ENCODE measurements around the gene BANP. TPM values are rescaled to one million over a fixed set of nuclear protein-coding genes. Genes with fewer than 3 reads are reported as not detected.
"Not testable (repeated sequence)": the region's sequence is repeated elsewhere in the genome, so short reads cannot be mapped to it uniquely, and the experiment has no call there.

The BANP gene
- total RNA-seq, 1 donor from 2014 or later = 25.5 TPM

DNA sequence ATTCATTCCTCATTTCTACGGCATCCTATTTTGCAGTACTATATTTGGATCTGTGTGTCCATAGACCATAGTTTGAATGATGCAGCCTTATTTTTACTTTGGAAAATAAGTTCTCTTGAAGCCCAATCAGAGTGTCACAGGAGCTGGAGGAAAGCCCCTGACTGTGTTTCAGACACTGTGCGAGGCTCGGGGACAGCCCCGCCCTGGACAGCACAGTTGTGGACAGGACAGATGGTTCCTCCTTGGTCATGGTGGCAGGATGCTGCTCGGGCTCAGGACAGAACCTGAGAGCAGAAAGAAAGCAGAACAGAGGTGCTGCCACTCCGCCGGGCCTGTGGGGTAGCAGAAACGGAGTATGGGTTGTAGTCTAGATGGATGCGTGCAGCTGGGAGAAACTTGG, 22.9 kb downstream of the BANP start:
- Mint-ChIP-seq H3K4me3 (ENCODE audit: unreplicated experiment) (peak overlapping the region; percentile 65), H3K36me3 (ENCODE audit: unreplicated experiment) (peaks cover 24% of the 10 kb centered on the region), H3K27ac (ENCODE audit: unreplicated experiment) (peak overlapping the region; percentile 83), H3K27me3 (ENCODE audit: unreplicated experiment) (peaks cover 4% of the 10 kb centered on the region), H3K9me3 (ENCODE audit: unreplicated experiment) (peaks cover 14% of the 10 kb centered on the region), H3K4me1 (ENCODE audit: low read depth, unreplicated experiment) (peaks cover 19% of the 10 kb centered on the region)
- no peak for DNase-seq
- TF ChIP-seq, protein P1, sequence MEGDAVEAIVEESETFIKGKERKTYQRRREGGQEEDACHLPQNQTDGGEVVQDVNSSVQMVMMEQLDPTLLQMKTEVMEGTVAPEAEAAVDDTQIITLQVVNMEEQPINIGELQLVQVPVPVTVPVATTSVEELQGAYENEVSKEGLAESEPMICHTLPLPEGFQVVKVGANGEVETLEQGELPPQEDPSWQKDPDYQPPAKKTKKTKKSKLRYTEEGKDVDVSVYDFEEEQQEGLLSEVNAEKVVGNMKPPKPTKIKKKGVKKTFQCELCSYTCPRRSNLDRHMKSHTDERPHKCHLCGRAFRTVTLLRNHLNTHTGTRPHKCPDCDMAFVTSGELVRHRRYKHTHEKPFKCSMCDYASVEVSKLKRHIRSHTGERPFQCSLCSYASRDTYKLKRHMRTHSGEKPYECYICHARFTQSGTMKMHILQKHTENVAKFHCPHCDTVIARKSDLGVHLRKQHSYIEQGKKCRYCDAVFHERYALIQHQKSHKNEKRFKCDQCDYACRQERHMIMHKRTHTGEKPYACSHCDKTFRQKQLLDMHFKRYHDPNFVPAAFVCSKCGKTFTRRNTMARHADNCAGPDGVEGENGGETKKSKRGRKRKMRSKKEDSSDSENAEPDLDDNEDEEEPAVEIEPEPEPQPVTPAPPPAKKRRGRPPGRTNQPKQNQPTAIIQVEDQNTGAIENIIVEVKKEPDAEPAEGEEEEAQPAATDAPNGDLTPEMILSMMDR (IDR thresholded peaks at IDR 0.05; ENCODE audit: partially characterized antibody, unreplicated experiment) = no peak

DNA sequence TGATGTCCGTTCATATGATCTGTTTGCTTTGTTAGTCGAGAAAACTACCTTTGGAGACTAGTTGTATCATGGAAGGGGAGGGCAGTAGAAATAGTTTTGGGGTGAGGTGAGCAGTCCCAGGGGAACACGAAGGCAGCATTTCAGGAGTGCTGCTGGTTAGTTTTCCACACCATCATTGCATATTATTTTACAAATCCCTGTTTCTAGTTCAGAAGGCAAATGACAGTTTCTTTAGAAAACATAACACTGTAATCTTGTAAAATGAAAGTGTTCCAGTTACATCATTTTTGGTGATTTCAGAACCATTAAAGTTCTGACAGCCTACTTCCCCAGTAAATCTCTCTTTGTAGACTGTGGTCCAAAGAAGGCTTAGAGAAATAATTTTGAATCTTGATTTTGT, 25.4 kb downstream of the BANP start:
- no peak overlapping the region for H3K27ac Mint-ChIP-seq (ENCODE audit: unreplicated experiment)
- H3K9me3 Mint-ChIP-seq (ENCODE audit: unreplicated experiment) = peaks cover 15% of the 10 kb centered on the region
- peaks cover 16% of the 10 kb centered on the region for H3K36me3 Mint-ChIP-seq (ENCODE audit: unreplicated experiment)
- H3K27me3 Mint-ChIP-seq (ENCODE audit: unreplicated experiment) = peaks cover 8% of the 10 kb centered on the region
- no peak for DNase-seq
- no peak overlapping the region for H3K4me3 Mint-ChIP-seq (ENCODE audit: unreplicated experiment)
- TF ChIP-seq, protein P1 (IDR thresholded peaks at IDR 0.05; ENCODE audit: partially characterized antibody, unreplicated experiment) = no peak
- H3K4me1 Mint-ChIP-seq (ENCODE audit: low read depth, unreplicated experiment) = peaks cover 35% of the 10 kb centered on the region

DNA sequence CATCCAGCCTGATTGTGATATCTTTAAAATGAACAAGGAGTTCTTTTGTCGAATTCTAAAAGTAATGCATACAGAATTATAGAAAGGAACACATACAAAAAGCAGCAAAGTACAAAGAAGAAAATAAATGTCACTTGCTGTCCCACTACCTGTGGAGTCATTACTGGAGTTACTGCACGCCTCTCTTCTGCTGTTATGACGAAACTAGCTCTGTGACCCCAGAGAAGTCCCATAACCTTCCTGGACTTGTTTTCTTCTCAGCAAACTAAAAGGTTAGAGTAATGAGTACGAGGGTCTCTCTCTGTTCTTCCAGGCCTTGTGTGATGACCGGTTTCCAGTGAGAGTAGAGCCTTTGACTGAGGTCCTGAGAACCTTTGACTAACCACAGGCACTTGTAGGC, 26.9 kb downstream of the BANP start:
- no peak overlapping the region for H3K4me3 Mint-ChIP-seq (ENCODE audit: unreplicated experiment)
- DNase-seq = no peak
- TF ChIP-seq, protein P1 (IDR thresholded peaks at IDR 0.05; ENCODE audit: partially characterized antibody, unreplicated experiment) = no peak
- H3K36me3 Mint-ChIP-seq (ENCODE audit: unreplicated experiment) = peaks cover 1% of the 10 kb centered on the region
- no peak overlapping the region for H3K27ac Mint-ChIP-seq (ENCODE audit: unreplicated experiment)
- H3K4me1 Mint-ChIP-seq (ENCODE audit: low read depth, unreplicated experiment) = peaks cover 43% of the 10 kb centered on the region
- H3K9me3 Mint-ChIP-seq (ENCODE audit: unreplicated experiment) = peaks cover 5% of the 10 kb centered on the region
- peaks cover 6% of the 10 kb centered on the region for H3K27me3 Mint-ChIP-seq (ENCODE audit: unreplicated experiment)

DNA sequence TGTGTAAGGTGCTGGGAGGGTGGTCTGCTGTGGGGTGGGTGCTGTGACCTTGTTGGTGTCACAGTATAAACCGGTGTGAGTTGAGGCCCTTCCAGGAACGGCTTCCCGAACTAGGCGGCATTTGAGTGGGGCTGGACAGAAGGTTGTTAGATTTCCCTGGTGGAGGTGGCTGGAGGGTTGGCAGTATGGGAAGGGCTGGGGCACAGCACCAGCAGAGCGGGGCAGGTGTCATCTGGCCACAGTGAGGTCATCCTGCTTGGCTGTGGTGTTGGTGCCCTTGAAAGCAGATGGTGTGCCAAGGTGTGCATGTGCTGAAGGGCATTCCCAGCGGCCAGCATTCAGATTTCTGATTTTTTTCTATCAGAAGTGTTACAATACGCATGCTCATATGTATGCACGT, 28.1 kb downstream of the BANP start:
- H3K9me3 Mint-ChIP-seq (ENCODE audit: unreplicated experiment) = peaks cover 5% of the 10 kb centered on the region
- no peak overlapping the region for H3K4me3 Mint-ChIP-seq (ENCODE audit: unreplicated experiment)
- H3K27ac Mint-ChIP-seq (ENCODE audit: unreplicated experiment) = peak overlapping the region; percentile 62
- peaks cover 41% of the 10 kb centered on the region for H3K4me1 Mint-ChIP-seq (ENCODE audit: low read depth, unreplicated experiment)
- DNase-seq = no peak
- no peaks in the 10 kb centered on the region for H3K36me3 Mint-ChIP-seq (ENCODE audit: unreplicated experiment)
- peaks cover 6% of the 10 kb centered on the region for H3K27me3 Mint-ChIP-seq (ENCODE audit: unreplicated experiment)
- TF ChIP-seq, protein P1 (IDR thresholded peaks at IDR 0.05; ENCODE audit: partially characterized antibody, unreplicated experiment) = no peak

DNA sequence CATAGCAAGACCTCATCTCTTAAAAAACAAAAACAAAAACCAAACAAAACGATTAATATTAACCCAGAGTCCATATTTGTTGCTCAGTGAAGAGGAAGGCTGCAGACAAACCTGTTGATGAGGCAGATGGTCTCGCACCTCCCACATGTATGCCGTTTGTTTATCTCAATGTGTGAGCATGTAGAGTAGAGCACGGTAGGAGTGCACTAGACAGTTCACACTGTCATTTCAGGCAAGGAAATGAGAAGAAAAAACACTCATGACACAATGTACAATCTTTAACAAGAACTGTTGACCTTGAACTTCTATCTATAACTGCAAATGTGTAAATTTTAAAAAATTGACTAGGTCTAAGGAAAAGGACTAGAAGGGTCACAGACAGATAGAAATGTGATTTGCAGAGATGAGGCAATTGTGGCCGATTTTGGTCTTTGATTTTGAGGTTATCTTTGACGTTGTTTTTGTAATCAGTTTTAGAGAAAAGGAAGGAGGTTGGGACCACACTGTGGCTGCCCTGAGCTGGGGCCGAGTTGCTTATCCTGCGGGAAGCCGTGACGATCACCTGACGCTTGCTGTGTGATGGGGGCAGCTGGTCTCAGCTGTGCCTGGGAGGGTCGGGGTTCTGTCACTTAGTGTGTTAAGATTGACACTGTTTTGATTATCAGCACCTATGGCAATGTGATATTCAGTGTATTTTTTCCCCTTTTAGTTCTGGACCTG, 28.8 kb downstream of the BANP start:
- H3K36me3 Mint-ChIP-seq (ENCODE audit: unreplicated experiment); H3K27me3 Mint-ChIP-seq (ENCODE audit: unreplicated experiment); DNase-seq; H3K9me3 Mint-ChIP-seq (ENCODE audit: unreplicated experiment): not testable (repeated sequence)
- Mint-ChIP-seq H3K4me3 (ENCODE audit: unreplicated experiment) (peak overlapping the region; percentile 70), H3K27ac (ENCODE audit: unreplicated experiment) (peak overlapping the region; percentile 84), H3K4me1 (ENCODE audit: low read depth, unreplicated experiment) (peaks cover 42% of the 10 kb centered on the region)

DNA sequence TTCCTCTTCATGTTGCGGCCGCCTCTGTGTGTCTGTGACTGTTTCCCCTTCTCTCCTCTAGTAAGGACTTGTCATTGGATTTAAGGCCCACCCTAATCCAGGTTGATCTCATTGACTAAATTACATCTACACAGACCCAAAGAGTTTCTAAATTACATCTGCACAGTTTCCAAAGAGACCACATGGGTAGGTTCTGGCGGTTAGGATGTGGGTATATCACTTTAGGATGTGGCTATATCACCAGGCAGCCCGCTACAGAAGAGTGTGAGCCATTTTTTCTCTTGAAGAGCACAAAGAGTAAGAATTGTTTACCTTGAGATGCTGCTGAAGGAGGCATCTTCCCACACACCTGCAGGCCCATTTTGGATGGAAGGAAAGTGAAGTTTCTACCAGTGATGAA, 30.1 kb downstream of the BANP start:
- H3K36me3 Mint-ChIP-seq (ENCODE audit: unreplicated experiment); H3K9me3 Mint-ChIP-seq (ENCODE audit: unreplicated experiment); H3K4me3 Mint-ChIP-seq (ENCODE audit: unreplicated experiment): not testable (repeated sequence)

More for the DNA sequence above, 30.1 kb downstream of the BANP start:
- H3K4me1 Mint-ChIP-seq (ENCODE audit: low read depth, unreplicated experiment) = peaks cover 45% of the 10 kb centered on the region
- peak overlapping the region; percentile 33 for H3K27ac Mint-ChIP-seq (ENCODE audit: unreplicated experiment)
- H3K27me3 Mint-ChIP-seq (ENCODE audit: unreplicated experiment); DNase-seq: not testable (repeated sequence)
